HG03064 (cell line): ENCODE measurements around the gene ATXN1.

ENCODE experiments used
- ATAC-seq: cut with Tn5 transposase; IDR thresholded peaks from one replicate; pipeline ENCODE4 v1.9.1; 2021; ENCODE audit warnings: low read depth; ENCODE audit not compliant: unreplicated experiment

The ATXN1 gene

GRCh38 chr6:16258709-16259075, 502.6 kb downstream of the ATXN1 start:
- no peak for ATAC-seq

DNA sequence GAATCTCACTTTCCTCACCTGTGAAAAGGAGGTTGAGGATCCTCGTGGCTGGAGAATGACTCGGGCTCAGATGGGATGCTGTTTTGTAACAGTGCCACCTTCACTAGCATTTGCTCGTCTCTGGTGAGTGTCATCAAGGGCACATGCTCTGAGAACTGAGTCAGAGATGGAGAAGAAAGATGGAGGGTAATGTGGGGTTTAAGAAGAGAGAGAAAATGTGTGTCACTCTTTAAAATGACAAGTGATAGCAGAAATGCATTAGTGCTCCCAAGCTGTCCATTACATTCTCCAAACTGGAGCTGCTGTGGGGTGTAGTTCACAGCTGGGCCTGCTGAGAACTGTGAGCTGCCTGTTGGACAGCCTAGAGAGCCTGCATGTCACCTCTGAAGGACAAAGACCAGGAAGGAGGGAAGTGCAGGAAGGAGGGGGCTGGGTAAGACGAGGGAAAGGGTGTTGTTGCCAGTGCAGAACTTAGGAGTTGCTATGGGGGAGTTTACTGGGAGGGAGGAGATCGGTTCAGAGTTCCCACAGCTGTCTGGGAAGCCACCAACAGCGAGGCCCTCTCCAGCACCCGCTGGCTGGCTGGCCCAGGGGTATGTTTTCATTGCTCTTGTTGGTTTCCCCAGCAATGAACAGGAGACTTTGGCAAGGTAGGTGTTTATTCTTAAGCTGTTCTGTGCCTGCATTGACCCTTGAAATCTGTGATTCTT, 503.1 kb downstream of the ATXN1 start:
- ATAC-seq: no peak

GRCh38 chr6:16256781-16257180, 504.5 kb downstream of the ATXN1 start:
- no peak for ATAC-seq

DNA sequence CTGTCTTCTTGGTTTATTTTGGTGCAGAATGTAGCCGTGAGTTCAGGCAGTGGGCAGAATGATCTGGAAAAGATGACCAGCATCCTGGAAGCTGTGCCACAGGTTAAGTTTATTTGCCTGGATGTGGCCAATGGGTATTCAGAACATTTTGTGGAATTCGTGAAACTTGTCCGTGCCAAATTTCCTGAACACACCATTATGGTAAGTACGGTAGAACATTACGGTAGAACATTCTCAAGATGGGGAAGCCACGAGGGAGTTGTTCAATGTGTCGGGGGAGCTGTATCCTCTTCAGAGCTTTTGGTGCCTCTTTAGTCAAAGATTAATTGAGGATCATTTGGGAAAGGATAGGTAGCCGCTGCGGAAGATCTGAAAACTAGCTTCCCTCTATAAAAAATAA, 506.7 kb downstream of the ATXN1 start:
- no peak for ATAC-seq

GRCh38 chr6:16253399-16254144, 507.7 kb downstream of the ATXN1 start:
- no peak for ATAC-seq

DNA sequence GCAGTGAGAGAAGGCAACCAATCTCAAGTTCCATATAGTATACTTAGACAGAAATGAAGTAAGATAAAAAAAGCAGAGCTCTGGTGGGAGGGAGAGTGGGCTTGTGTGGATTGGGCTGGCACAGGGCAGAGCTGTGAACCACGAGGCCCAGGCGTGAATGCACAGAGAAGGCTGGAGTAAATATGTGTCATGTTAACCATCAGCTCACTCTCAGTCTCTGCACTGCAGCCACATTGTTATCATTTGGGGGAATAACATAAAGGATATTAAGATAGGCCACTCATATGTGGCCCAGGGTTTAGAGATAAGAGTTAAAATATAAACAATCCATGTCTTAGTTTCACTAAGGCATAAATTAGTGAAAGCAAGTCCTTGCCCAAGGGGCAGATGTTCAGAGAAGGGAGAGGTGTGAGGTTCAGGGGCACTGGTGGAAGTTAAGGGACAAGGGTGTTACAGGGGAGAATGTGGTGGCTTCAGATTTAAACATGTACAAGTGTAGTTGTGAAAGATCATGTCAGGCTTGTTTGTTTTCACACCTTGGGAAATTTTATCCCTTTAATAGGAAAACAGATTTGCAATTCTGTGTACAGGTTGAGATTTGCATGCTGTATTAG, 508.5 kb downstream of the ATXN1 start:
- ATAC-seq: no peak

- ATAC-seq: no peak
Measured at GRCh38 chr6:16251706-16252105, 509.6 kb downstream of the ATXN1 start.

DNA sequence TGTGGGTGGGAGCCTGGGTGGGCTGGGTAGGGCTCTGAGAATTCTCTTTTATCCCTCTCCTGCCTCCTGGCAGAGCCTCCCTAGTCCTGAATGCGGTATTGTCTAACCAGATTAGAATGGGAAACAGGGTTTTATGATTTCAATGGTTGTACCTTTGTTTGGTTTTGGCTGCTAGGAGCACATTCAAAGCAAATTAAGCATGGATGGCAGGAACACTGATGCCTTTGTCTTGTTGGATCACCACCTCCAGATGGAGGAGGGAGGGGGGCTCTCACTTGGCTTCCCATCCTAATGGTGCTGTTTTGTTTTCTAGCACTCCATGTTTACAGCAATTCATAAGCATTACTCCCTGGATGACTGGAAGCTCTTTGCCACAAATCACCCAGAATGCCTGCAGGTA, 511.3 kb downstream of the ATXN1 start:
- ATAC-seq: no peak
